ENCODE measurements around the gene TRIM50. TPM values are rescaled to one million over a fixed set of nuclear protein-coding genes. Genes with fewer than 3 reads are reported as not detected.

The TRIM50 gene
- total and polyA plus RNA-seq, 2 experiments from 2014 or later = 9.8 to 10.8 TPM

DNA sequence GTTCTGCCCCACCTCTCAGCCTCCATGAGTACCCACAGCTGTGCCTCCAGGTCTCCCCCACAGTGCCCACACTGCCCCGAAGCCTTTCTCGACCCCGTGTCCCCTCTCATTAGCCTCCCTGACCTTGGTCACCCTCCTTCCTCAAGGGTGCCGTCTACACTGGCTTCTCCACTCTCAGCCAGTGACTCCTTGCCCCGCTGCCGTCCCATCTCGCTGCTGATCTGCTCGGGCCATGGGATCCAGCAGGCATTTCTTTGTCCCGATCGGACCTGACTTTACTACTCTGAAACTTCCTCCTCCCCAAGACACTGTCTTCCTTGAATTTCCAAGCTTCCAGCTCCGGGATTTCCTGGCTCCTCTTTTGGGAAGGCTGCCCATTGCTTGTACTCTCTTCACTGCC is 31.4 kb upstream of the TRIM50 start:
- Histone ChIP-seq H3K27me3 (no peaks in the 10 kb centered on the region), H3K27ac (no peak overlapping the region), H3K36me3 (replicated peaks; ENCODE audit: insufficient read depth, low read depth) (no peaks in the 10 kb centered on the region), H3K79me2 (no peaks in the 10 kb centered on the region), H3K4me1 (ENCODE audit: insufficient read depth) (peaks cover 8% of the 10 kb centered on the region), H3K4me2 (no peak overlapping the region), H3K9me3 (ENCODE audit: low read depth) (no peaks in the 10 kb centered on the region), H3K9me2 (replicated peaks; ENCODE audit: insufficient read depth) (no peaks in the 10 kb centered on the region), H2AFZ (no peak overlapping the region), H4K20me1 (ENCODE audit: insufficient read depth, poor library complexity, severe bottlenecking) (no peaks in the 10 kb centered on the region), H3K4me3 (no peak overlapping the region)
- TF ChIP-seq EZH2 (IDR thresholded peaks at IDR 0.05; ENCODE audit: borderline replicate concordance) (no peak), EZH2phosphoT487 (IDR thresholded peaks at IDR 0.05; ENCODE audit: low read depth, severe bottlenecking, unreplicated experiment) (no peak)
- TF ChIP-seq, protein P1, sequence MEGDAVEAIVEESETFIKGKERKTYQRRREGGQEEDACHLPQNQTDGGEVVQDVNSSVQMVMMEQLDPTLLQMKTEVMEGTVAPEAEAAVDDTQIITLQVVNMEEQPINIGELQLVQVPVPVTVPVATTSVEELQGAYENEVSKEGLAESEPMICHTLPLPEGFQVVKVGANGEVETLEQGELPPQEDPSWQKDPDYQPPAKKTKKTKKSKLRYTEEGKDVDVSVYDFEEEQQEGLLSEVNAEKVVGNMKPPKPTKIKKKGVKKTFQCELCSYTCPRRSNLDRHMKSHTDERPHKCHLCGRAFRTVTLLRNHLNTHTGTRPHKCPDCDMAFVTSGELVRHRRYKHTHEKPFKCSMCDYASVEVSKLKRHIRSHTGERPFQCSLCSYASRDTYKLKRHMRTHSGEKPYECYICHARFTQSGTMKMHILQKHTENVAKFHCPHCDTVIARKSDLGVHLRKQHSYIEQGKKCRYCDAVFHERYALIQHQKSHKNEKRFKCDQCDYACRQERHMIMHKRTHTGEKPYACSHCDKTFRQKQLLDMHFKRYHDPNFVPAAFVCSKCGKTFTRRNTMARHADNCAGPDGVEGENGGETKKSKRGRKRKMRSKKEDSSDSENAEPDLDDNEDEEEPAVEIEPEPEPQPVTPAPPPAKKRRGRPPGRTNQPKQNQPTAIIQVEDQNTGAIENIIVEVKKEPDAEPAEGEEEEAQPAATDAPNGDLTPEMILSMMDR (IDR thresholded peaks at IDR 0.05; ENCODE audit: poor library complexity) = no peak
- no peak for DNase-seq (ENCODE audit: low spot score)
- 95% methylated on average over 11 of the region's 11 CpGs for WGBS (ENCODE audit: low lambda C conversion rate, missing lambda C conversion rate)

DNA sequence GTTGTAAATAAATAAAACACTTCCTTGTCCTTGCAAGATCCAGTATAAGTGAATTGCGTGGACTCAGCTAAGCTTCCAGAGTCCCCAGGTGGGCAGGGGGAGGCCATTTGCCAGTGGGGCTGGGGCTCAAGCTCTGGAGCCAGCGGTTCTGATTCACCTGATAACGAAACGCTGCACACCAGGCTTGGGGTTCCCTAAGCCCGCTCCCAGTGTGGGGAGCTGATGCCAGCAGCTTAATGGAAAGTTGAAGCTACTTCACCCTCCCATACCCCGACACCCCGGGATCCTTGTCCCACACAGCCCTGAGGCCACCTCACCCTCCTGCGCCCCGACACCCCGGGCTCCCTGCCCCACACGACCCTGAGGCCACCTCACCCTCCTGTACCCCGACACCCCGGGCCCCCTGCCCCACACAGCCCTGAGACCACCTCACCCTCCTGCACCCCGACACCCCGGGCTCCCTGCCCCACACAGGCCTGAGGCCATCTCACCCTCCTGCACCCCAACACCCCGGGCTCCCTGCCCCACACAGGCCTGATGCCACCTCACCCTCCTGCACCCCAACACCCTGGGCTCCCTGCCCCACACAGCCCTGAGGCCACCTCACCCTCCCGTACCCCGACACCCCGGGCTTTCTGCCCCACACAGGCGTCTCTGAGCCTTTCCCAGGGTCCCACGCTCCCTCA is 30.9 kb upstream of the TRIM50 start:
- H3K9me3 ChIP-seq (ENCODE audit: low read depth) = no peaks in the 10 kb centered on the region
- H3K27me3 ChIP-seq = no peaks in the 10 kb centered on the region
- H3K79me2 ChIP-seq = no peaks in the 10 kb centered on the region
- TF ChIP-seq, protein P1 (IDR thresholded peaks at IDR 0.05; ENCODE audit: poor library complexity) = no peak
- TF ChIP-seq EZH2 (IDR thresholded peaks at IDR 0.05; ENCODE audit: borderline replicate concordance) (no peak), EZH2phosphoT487 (IDR thresholded peaks at IDR 0.05; ENCODE audit: low read depth, severe bottlenecking, unreplicated experiment) (no peak)
- peak overlapping the region; percentile 57 for H3K4me2 ChIP-seq
- no peaks in the 10 kb centered on the region for H4K20me1 ChIP-seq (ENCODE audit: insufficient read depth, poor library complexity, severe bottlenecking)
- H2AFZ ChIP-seq = peak overlapping the region; percentile 24
- H3K4me1 ChIP-seq (ENCODE audit: insufficient read depth) = peaks cover 8% of the 10 kb centered on the region
- no peak overlapping the region for H3K4me3 ChIP-seq
- no peaks in the 10 kb centered on the region for H3K36me3 ChIP-seq (replicated peaks; ENCODE audit: insufficient read depth, low read depth)
- DNase-seq (ENCODE audit: low spot score) = no peak
- 72% methylated on average over 8 of the region's 21 CpGs for WGBS (ENCODE audit: low lambda C conversion rate, missing lambda C conversion rate)
- H3K9me2 ChIP-seq (replicated peaks; ENCODE audit: insufficient read depth) = no peaks in the 10 kb centered on the region
- H3K27ac ChIP-seq = peak overlapping the region; percentile 45

- no peaks in the 10 kb centered on the region for H3K9me2 ChIP-seq (replicated peaks; ENCODE audit: insufficient read depth)
Observed at GRCh38 chr7:73356159-73356558, 28.3 kb upstream of the TRIM50 start.

More at GRCh38 chr7:73356159-73356558, 28.3 kb upstream of the TRIM50 start:
- TF ChIP-seq EZH2 (IDR thresholded peaks at IDR 0.05; ENCODE audit: borderline replicate concordance) = no peak
- no peak for TF ChIP-seq EZH2phosphoT487 (IDR thresholded peaks at IDR 0.05; ENCODE audit: low read depth, severe bottlenecking, unreplicated experiment)
- TF ChIP-seq, protein P1 (IDR thresholded peaks at IDR 0.05; ENCODE audit: poor library complexity) = no peak
- H3K36me3 ChIP-seq (replicated peaks; ENCODE audit: insufficient read depth, low read depth) = no peaks in the 10 kb centered on the region
- WGBS (ENCODE audit: low lambda C conversion rate, missing lambda C conversion rate) = 70% methylated on average over 5 of the region's 5 CpGs
- peaks cover 8% of the 10 kb centered on the region for H3K4me1 ChIP-seq (ENCODE audit: insufficient read depth)
- H3K4me3 ChIP-seq = no peak overlapping the region
- no peaks in the 10 kb centered on the region for H3K79me2 ChIP-seq
- DNase-seq (ENCODE audit: low spot score) = no peak
- no peaks in the 10 kb centered on the region for H4K20me1 ChIP-seq (ENCODE audit: insufficient read depth, poor library complexity, severe bottlenecking)
- H3K9me3 ChIP-seq (ENCODE audit: low read depth) = no peaks in the 10 kb centered on the region
- H3K4me2 ChIP-seq = no peak overlapping the region
- H3K27me3 ChIP-seq = no peaks in the 10 kb centered on the region
- no peak overlapping the region for H2AFZ ChIP-seq
- H3K27ac ChIP-seq = no peak overlapping the region

All from hepatocyte (in vitro differentiated cells).